ENCODE measurements around the gene DSG1.

- TF ChIP-seq EZH2phosphoT487 (IDR thresholded peaks at IDR 0.05; ENCODE audit: insufficient read depth, low read depth) (no peak), EZH2 (IDR thresholded peaks at IDR 0.05; ENCODE audit: insufficient read depth, poor library complexity, severe bottlenecking) (no peak)
Observed at GRCh38 chr18:31354990-31355389, 37.0 kb downstream of the DSG1 start.
